Measurements from ENCODE around the gene NF1.
"Not testable (repeated sequence)": the region's sequence is repeated elsewhere in the genome, so short reads cannot be mapped to it uniquely, and the experiment has no call there.

The NF1 gene

DNA sequence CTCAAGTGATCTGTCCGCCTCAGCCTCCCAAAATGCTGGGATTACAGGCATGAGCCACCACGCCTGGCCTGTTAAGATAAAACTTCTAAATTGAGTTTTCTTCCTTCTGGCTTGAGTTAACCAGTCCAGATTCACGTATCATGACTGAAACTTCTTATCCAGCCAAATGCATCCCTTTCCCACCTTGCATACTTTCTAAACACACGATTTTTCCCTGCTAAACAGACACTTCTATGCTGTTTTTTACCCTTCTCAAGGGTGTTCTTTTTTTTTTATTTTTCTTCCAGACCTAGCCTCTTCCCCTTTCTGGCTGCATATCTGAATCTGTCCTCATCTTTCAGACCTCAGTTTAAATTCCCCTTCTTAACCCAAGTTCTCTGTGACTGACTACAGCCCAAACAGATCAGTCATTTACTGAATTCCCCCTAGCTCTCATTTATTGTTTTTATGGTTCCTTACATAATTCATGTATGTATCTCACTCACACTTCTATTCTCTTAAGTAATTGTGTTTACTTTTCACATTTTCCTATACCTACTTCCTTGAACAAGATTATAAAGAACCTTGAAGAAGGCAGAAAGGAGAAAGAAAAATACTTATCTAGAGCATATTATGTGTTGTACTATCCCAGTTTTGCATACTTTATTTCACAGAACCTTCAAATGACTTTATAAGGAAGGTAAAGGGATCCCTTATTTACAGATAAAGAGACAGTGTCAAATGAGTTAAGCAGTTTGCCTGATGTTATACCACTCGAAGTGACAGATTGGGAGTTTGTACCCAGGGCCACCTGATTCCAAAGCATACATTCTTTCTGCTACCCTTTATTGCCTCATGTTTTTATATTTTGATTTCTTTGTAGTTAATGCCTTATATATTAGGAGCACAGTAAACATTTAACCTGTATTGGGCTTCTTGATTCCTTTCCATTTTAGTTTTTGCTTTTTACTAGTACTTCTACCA, 213.9 kb downstream of the NF1 start:
- no peak for DNase-seq (ENCODE audit: low read depth)
- H3K4me3 ChIP-seq (ENCODE audit: low read depth, low read length) = no peak overlapping the region
- TF ChIP-seq, protein P1, sequence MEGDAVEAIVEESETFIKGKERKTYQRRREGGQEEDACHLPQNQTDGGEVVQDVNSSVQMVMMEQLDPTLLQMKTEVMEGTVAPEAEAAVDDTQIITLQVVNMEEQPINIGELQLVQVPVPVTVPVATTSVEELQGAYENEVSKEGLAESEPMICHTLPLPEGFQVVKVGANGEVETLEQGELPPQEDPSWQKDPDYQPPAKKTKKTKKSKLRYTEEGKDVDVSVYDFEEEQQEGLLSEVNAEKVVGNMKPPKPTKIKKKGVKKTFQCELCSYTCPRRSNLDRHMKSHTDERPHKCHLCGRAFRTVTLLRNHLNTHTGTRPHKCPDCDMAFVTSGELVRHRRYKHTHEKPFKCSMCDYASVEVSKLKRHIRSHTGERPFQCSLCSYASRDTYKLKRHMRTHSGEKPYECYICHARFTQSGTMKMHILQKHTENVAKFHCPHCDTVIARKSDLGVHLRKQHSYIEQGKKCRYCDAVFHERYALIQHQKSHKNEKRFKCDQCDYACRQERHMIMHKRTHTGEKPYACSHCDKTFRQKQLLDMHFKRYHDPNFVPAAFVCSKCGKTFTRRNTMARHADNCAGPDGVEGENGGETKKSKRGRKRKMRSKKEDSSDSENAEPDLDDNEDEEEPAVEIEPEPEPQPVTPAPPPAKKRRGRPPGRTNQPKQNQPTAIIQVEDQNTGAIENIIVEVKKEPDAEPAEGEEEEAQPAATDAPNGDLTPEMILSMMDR (conservative IDR thresholded peaks at IDR 0.05; ENCODE audit: low read depth, low read length) = no peak

DNA sequence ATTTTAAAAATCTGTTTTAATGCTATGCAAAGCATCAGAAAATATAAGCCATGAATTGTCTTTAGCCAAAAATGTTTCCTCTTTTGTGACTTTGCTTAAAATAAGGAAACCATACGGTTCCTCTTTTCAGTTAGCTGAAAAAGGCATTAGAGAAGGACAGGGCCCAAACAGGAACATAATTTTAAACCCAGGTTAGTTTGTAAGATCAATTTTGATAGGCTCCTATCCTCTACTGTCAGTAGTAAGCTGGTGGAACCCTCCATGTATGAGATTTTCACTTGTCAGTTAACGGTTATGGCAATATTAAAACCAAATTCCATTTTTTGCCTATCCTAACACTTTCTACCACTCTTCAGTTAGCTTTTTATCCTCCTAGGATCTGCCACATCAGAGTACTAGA, 214.8 kb downstream of the NF1 start:
- H3K4me3 ChIP-seq (ENCODE audit: low read depth, low read length) = no peak overlapping the region
- TF ChIP-seq, protein P1 (conservative IDR thresholded peaks at IDR 0.05; ENCODE audit: low read depth, low read length) = no peak
- no peak for DNase-seq (ENCODE audit: low read depth)

DNA sequence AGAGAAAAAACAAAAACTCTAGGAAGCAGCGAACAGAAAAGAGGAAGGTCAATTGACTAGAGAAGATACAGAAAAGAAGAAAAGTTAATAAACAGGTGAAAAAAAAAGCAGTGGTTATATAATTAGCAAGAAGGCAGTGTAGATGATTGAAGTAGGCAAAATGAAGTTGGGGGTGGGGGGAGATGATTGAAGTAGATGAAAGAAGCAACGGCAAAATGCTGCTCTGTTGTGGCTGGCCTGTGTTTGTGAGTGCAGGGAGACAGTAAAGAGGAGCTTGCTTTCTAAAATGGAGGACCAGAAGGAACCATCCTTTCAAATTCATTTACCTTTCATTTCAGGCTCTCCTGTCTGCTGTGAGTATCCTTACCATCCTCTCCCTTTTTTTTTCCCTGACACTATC, 215.5 kb downstream of the NF1 start:
- DNase-seq (ENCODE audit: low read depth) = no peak
- no peak overlapping the region for H3K4me3 ChIP-seq (ENCODE audit: low read depth, low read length)
- TF ChIP-seq, protein P1 (conservative IDR thresholded peaks at IDR 0.05; ENCODE audit: low read depth, low read length) = no peak

DNA sequence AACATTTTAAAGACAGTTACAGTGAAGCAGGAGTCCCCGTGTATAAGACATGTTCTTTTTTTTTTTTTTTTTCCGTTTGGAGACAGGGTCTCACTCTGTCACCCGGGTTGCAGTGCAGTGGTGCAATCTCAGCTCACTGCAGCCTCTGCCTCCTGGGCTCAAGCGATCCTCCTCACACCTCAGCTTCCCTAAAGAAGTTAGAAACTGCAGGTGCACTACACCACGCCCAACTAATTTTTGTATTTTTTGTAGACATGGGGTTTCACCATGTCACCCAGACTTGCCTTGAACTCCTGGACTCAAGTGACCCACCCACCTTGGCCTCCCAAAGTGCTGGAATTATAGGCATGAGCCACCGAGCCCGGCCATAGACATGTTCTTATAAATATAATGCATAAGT, 216.1 kb downstream of the NF1 start:
- DNase-seq (ENCODE audit: low read depth) = no peak
- TF ChIP-seq, protein P1 (conservative IDR thresholded peaks at IDR 0.05; ENCODE audit: low read depth, low read length) = no peak
- H3K4me3 ChIP-seq (ENCODE audit: low read depth, low read length) = no peak overlapping the region

DNA sequence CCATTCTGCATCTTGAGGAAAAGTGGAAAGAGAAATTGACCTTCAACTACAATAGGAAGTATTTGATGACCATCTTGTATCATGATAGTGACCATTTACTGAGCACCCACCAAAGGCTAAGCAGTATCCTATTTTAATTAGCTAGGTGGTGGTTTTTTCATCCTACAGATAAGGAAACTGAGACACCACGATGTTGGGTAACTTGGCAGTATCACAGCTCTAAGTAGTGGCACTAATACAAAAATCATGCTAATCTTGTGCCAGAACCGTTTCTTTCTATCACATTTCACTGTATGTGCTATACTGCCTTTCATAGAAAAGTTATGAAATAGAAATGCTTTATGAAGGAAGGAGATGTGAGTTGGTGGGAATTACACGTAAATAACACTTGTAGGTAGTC, 216.7 kb downstream of the NF1 start:
- TF ChIP-seq, protein P1 (conservative IDR thresholded peaks at IDR 0.05; ENCODE audit: low read depth, low read length) = no peak
- no peak overlapping the region for H3K4me3 ChIP-seq (ENCODE audit: low read depth, low read length)
- DNase-seq (ENCODE audit: low read depth) = no peak

DNA sequence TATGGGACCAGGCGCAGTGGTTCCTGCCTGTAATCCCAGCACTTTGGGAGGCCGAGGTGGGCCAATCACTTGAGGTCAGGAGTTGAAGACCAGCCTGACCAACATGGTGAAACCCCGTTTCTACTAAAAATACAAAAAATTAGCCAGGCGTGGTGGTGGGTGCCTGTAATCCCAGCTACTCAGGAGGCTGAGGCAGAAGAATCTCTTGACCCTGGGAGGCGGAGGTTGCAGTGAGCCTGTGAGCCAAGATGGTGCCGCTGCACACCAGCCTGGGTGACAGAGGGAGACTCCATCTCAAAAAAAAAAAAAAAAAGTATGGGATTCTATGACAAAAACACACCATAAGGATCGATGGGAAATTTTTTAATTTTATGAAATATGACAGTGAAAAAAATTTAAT, 217.4 kb downstream of the NF1 start:
- not testable (repeated sequence) for H3K4me3 ChIP-seq (ENCODE audit: low read depth, low read length); DNase-seq (ENCODE audit: low read depth)

DNA sequence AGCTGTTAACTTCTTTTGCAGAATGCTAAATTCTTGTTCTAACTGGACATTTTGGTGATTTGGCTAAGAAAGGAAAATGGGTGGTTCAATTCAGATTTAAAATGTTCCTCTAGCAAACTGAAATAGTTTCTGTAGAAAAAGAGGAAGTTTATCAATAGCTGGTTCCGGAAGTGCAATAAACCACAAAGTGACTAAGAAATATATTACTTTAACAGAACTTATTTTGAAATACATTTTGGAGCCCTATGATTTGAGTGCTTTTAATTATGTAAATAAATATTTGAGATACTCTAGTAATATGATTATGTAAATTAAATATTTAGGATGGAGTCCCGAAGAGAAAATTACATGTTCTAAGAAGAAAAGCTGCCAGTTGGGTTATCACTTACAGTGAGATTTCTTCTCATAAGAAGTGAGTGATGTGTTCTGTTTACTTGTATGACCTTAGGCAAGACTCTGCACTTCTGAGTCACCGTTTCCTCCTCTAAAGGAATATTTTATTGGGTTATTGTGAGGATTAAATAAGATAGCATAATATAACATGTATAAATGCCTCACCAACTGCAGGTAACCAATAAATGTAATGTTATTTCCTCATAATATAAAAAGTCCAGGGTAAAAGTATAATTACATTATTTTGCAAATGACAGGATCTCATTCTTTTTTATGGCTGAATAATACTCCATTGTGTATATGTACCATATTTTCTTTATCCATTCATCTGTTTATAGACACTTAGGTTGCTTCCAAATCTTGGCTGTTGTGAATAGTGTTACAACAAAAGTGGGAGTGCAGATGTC, 219.4 kb downstream of the NF1 start, which contains the start of gene EVI2B:
TSS of gene EVI2B (minus strand) at position 73 of the 800 bp plus-strand sequence. CDS start 8,445 bp downstream, outside the sequence.
- peak; percentile 80 for DNase-seq (ENCODE audit: low read depth)
- TF ChIP-seq, protein P1 (conservative IDR thresholded peaks at IDR 0.05; ENCODE audit: low read depth, low read length) = no peak
- no peak within 1 kb of the TSS for H3K4me3 ChIP-seq (ENCODE audit: low read depth, low read length)

Data from choroid plexus epithelial cell (primary cell).